RWPE1 (cell line): ENCODE data around the gene ZNRF4.
"Not testable (repeated sequence)": the region's sequence is repeated elsewhere in the genome, so short reads cannot be mapped to it uniquely, and the experiment has no call there.

ENCODE experiments used
- CTCF ChIA-PET: fragments of 350-600 bp; sonication (Branson Sonifier 250); formaldehyde crosslinking; extraction: SDS; loops from one replicate; lab custom pipeline; 2021; lab: Yijun Ruan, JAX
- POLR2A ChIA-PET: fragments of 400-600 bp; formaldehyde crosslinking; extraction: SDS; loops from one replicate; lab custom pipeline; 2020; ENCODE audit warnings: antibody characterized with exemption; ENCODE audit not compliant: low non-redundant PET; lab: Yijun Ruan, JAX
- DNase-seq: peaks from one replicate; pipeline ENCODE4 v3.0.0; 2012; ENCODE audit warnings: low spot score
- H3K27ac ChIP-seq: fragments of 450-650 bp; 2 replicates; pipeline ENCODE4 v1.5.1; 2017
- CTCF ChIP-seq: fragments of 450-650 bp; conservative IDR thresholded peaks from 2 replicates; pipeline ENCODE4 v1.5.1; 2017; ENCODE audit warnings: low read depth, mild to moderate bottlenecking

Gene ZNRF4

GRCh38 chr19:5434351-5434917 is 20.8 kb upstream of the ZNRF4 start:
- ChIA-PET POLR2A (interaction anchor here (0.6 kb wide), 1 partner anchor 8 kb away, joined by 4 read pairs; no protein-coding TSS in a partner anchor), CTCF (no interaction called here)
- DNase-seq: no peak
- no peak overlapping the region for H3K27ac ChIP-seq
- TF ChIP-seq CTCF: no peak

GRCh38 chr19:5434970-5435641 is 20.1 kb upstream of the ZNRF4 start:
- ChIA-PET CTCF (interaction anchor here (0.6 kb wide), 1 partner anchor 888 kb away, joined by 3 read pairs; no protein-coding TSS in a partner anchor), POLR2A (interaction anchor here (0.6 kb wide), 1 partner anchor 8 kb away, joined by 4 read pairs; no protein-coding TSS in a partner anchor)
- H3K27ac ChIP-seq: no peak overlapping the region
- TF ChIP-seq CTCF: no peak
- DNase-seq: peak; percentile 93

- TF ChIP-seq CTCF: no peak
- CTCF ChIA-PET: no interaction called here
- H3K27ac ChIP-seq: no peak overlapping the region
- no peak for DNase-seq
- POLR2A ChIA-PET: no interaction called here
Measured at GRCh38 chr19:5435642-5436017, 19.6 kb upstream of the ZNRF4 start.

- POLR2A ChIA-PET: no interaction called here
- no peak overlapping the region for H3K27ac ChIP-seq
- no peak for TF ChIP-seq CTCF
- peak; percentile 72 for DNase-seq
- CTCF ChIA-PET: no interaction called here
Measured at GRCh38 chr19:5436106-5436947, 18.9 kb upstream of the ZNRF4 start.

- ChIA-PET CTCF (no interaction called here), POLR2A (no interaction called here)
- no peak for DNase-seq
- TF ChIP-seq CTCF: no peak
- no peak overlapping the region for H3K27ac ChIP-seq
Measured at GRCh38 chr19:5436948-5437306, 18.3 kb upstream of the ZNRF4 start.

GRCh38 chr19:5438756-5439155 is 16.5 kb upstream of the ZNRF4 start:
- DNase-seq, POLR2A ChIA-PET, H3K27ac ChIP-seq, CTCF ChIA-PET: not testable (repeated sequence)
